Suprapubic skin (tissue), 4 donors: ENCODE data around the gene ICAM4. TPM values are rescaled to one million over a fixed set of nuclear protein-coding genes. Genes with fewer than 3 reads are reported as not detected.

Experiments
- DNase-seq, 2 donors: peaks; one replicate each; pipeline ENCODE4 v3.0.0-alpha.2; 2019; ENCODE audit warnings: low spot score in 2 of 2
- H3K27ac ChIP-seq: fragments of 200-600 bp; sonication (generic); one replicate; pipeline ENCODE4 v1.5.1; 2019
- H3K27me3 ChIP-seq: fragments of 200-600 bp; sonication (generic); one replicate; pipeline ENCODE4 v1.5.1; 2019
- H3K36me3 ChIP-seq: fragments of 200-600 bp; sonication (generic); one replicate; pipeline ENCODE4 v1.5.1; 2019
- H3K4me1 ChIP-seq: fragments of 200-600 bp; sonication (generic); one replicate; pipeline ENCODE4 v1.5.1; 2019
- H3K4me3 ChIP-seq: fragments of 200-600 bp; sonication (generic); one replicate; pipeline ENCODE4 v1.5.1; 2019; ENCODE audit warnings: mild to moderate bottlenecking
- H3K9me3 ChIP-seq: fragments of 200-600 bp; sonication (generic); one replicate; pipeline ENCODE4 v1.5.1; 2019
- EP300 ChIP-seq: sonication (generic); formaldehyde crosslinking; IDR thresholded peaks from one replicate; pipeline ENCODE4 v1.6.1; 2017; ENCODE audit warnings: antibody characterized with exemption
- POLR2A ChIP-seq, 2 donors: fragments of 450-650 bp; IDR thresholded peaks; one replicate each; pipeline ENCODE4 v1.6.1; 2017; ENCODE audit warnings: antibody characterized with exemption in 2 of 2, mild to moderate bottlenecking in 2 of 2, moderate library complexity in 2 of 2
- POLR2AphosphoS5 ChIP-seq, 3 donors: sonication (generic); formaldehyde crosslinking; IDR thresholded peaks; one replicate each; pipeline ENCODE4 v1.6.1; 2017; ENCODE audit warnings: antibody characterized with exemption in 3 of 3
- WGBS: methylation state at CpG from one replicate; pipeline ENCODE4 v1.1.5; 2018; 5-methylcytosine and 5-hydroxymethylcytosine counted together
- total RNA-seq, 4 donors: library from RNA; depleted of rRNA; stranded (reverse); fragments of >200 nt; gene quantifications; one replicate each; pipeline ENCODE4 v1.1.0, GENCODE V29; 2016
- TF ChIP-seq, protein P1 (sequence below), 2 donors: fragments of 200-600 bp in 1 of 2; fragments of 450-650 bp in 1 of 2; sonication (generic) in 1 of 2; IDR thresholded peaks; one replicate each; pipeline ENCODE4 v1.5.1; 2016 to 2019; ENCODE audit warnings: antibody characterized with exemption in 2 of 2, mild to moderate bottlenecking in 1 of 2, moderate library complexity in 1 of 2

The ICAM4 gene
- total RNA-seq, 4 donors from 2014 or later = not detected

DNA sequence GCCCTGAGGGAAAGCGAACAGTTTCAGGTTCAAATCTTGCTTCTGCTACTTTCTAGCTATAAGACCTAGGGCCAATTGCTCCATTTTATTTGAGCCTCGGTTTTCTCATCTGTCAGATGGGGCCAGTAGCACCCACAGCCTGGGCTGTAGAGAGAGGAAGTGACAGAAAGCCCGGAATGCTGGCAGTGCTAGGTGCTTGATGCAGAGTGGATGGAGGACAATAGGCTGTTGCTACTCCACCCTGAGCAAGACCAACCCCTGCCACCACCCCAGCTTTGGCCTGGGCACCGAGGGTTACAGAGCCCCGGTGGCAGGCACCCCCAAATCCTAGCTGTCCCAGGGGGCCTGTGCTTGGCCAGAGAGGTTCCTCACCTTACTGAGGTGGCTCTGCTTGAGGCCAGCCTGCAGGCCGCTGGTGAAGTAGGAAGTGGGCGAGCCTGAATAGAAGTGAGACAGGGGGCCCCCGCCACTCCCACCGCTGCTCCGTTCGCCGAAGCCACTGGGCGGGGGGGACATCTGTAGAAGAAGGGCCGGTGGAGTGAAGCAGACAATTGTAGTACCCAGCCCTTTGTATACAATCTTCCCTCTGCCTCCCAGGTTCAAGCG is 31.2 kb downstream of the ICAM4 start:
- Histone ChIP-seq H3K9me3 (no peaks in the 10 kb centered on the region), H3K27me3 (no peaks in the 10 kb centered on the region), H3K4me3 (no peak overlapping the region), H3K36me3 (peaks cover 61% of the 10 kb centered on the region), H3K4me1 (peaks cover 15% of the 10 kb centered on the region), H3K27ac (no peak overlapping the region)
- WGBS = 89% methylated on average over 6 of the region's 15 CpGs
- TF ChIP-seq POLR2A (IDR thresholded peaks at IDR 0.05) = no peak
- TF ChIP-seq POLR2AphosphoS5 (IDR thresholded peaks at IDR 0.05) = no peak
- TF ChIP-seq, protein P1, sequence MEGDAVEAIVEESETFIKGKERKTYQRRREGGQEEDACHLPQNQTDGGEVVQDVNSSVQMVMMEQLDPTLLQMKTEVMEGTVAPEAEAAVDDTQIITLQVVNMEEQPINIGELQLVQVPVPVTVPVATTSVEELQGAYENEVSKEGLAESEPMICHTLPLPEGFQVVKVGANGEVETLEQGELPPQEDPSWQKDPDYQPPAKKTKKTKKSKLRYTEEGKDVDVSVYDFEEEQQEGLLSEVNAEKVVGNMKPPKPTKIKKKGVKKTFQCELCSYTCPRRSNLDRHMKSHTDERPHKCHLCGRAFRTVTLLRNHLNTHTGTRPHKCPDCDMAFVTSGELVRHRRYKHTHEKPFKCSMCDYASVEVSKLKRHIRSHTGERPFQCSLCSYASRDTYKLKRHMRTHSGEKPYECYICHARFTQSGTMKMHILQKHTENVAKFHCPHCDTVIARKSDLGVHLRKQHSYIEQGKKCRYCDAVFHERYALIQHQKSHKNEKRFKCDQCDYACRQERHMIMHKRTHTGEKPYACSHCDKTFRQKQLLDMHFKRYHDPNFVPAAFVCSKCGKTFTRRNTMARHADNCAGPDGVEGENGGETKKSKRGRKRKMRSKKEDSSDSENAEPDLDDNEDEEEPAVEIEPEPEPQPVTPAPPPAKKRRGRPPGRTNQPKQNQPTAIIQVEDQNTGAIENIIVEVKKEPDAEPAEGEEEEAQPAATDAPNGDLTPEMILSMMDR (IDR thresholded peaks at IDR 0.05) = no peak
- TF ChIP-seq EP300 = no peak
- DNase-seq = no peak

DNA sequence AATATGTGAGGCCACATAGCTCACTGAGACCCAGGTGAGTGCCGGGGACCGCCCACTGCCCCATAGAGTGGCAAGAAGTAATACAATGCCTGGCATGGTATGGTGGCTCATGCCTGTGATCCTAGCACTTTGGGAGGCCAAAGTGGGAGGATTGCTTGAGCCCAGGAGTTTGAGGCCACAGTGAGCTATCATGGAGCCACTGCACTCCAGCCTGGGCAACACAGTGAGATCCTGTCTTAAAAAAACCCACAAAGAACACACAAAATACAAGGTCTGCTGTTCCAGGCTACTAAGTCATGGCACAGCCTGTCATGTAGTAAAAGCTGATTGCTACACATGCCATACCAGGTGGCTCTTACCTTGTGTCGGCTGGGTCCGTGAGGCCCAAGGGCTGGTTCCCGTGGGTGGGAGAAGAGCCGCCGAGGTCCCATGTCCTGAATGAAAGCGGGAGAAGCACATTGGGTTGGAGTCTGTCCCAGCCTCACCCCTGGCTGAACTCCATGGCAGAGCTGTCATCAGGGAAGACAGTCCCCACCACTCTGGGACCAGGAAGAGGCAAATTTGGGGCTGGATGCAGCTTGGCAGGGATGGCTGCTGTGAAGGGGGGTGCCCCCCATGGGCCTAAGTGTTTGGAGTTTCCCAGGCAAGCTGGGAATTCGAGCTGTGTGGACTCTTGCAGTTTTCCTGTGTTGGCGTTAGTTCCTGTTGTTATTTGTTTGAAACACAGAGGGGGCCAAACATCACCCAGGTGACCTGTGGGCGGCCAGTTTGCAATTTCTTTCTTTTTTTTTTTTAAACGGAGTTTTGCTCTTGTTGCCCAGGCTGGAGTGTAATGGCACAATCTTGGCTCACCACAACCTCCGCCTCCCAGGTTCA is 32.3 kb downstream of the ICAM4 start:
- TF ChIP-seq POLR2AphosphoS5 (IDR thresholded peaks at IDR 0.05) = no peak
- TF ChIP-seq POLR2A (IDR thresholded peaks at IDR 0.05) = no peak
- no peak for TF ChIP-seq EP300
- TF ChIP-seq, protein P1 (IDR thresholded peaks at IDR 0.05) = no peak
- WGBS = 92% methylated on average over 13 of the region's 13 CpGs
- no peak for DNase-seq
- no peak overlapping the region for H3K4me3 ChIP-seq
- H3K9me3 ChIP-seq = no peaks in the 10 kb centered on the region
- peaks cover 72% of the 10 kb centered on the region for H3K36me3 ChIP-seq
- peaks cover 15% of the 10 kb centered on the region for H3K4me1 ChIP-seq
- no peaks in the 10 kb centered on the region for H3K27me3 ChIP-seq
- H3K27ac ChIP-seq = no peak overlapping the region

DNA sequence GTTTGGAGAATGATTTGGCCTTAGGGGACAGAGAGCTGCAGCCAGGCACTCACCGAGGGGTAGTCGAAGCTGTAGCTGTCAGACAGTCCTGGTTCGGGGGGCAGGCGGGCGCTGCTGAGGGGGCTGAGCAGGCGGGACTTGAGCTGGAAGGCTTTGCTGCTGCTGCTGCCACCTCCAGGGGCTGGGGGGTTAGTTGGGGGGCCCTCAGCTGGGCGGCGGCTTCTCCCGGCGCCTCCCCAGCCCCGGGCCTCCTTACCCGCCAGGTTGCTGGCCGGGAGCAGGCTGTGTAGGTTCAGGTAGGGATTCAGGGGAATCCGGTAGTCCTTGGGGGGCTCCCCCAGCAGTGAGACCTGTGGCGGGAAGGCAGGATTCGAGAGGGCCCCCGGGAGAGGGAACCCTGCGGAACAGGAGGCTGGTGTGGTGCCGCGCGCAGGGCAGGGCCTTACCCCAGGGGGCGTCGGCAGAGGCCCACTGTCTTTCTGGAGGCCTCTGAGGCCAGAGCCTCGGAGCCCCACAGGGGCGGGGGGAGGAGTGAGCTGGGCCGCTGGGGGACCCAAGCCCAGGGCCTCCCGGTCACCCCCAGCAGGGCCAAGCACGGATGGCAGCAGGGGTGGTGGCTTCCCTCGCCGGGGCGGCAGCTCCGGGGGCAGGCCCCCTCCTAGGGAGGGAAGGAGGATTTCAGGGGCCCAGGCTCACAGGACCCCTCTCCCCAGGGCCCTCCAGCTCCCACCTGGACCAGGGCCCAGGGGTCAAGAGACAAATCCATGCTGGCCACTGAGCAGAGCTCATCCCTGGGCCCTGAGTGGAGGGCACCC is 34.1 kb downstream of the ICAM4 start:
- H3K27ac ChIP-seq = no peak overlapping the region
- peaks cover 5% of the 10 kb centered on the region for H3K4me1 ChIP-seq
- DNase-seq = no peak
- TF ChIP-seq EP300 (no peak), POLR2AphosphoS5 (IDR thresholded peaks at IDR 0.05) (no peak), POLR2A (IDR thresholded peaks at IDR 0.05) (no peak)
- TF ChIP-seq, protein P1 (IDR thresholded peaks at IDR 0.05) = no peak
- H3K27me3 ChIP-seq = no peaks in the 10 kb centered on the region
- peaks cover 90% of the 10 kb centered on the region for H3K36me3 ChIP-seq
- no peaks in the 10 kb centered on the region for H3K9me3 ChIP-seq
- 90% methylated on average over 11 of the region's 32 CpGs for WGBS
- H3K4me3 ChIP-seq = no peak overlapping the region

DNA sequence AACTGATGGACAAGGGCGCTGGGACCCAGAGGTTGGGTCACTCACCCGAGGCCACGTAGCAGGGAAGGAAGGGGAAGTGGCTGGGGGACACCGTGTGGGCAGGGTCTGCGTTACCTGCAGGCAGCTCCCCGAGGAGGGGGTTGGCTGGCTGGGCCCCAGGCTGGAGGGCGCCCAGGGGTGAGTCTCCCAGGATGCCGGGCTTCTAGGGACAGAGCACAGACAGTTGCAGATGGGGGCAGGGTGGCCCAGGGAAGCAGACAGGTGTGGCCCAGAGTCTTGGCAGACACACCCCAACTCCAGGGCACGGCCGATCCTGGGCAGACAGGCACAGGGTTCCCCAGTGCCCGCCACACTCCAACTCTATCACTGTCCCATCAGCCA is 34.7 kb downstream of the ICAM4 start:
- no peaks in the 10 kb centered on the region for H3K9me3 ChIP-seq
- H3K4me1 ChIP-seq = no peaks in the 10 kb centered on the region
- peaks cover 96% of the 10 kb centered on the region for H3K36me3 ChIP-seq
- H3K27ac ChIP-seq = no peak overlapping the region
- DNase-seq = no peak
- H3K4me3 ChIP-seq = no peak overlapping the region
- no peak for TF ChIP-seq POLR2AphosphoS5 (IDR thresholded peaks at IDR 0.05)
- no peak for TF ChIP-seq POLR2A (IDR thresholded peaks at IDR 0.05)
- TF ChIP-seq, protein P1 (IDR thresholded peaks at IDR 0.05) = no peak
- TF ChIP-seq EP300 = no peak
- H3K27me3 ChIP-seq = no peaks in the 10 kb centered on the region
- 88% methylated on average over 10 of the region's 11 CpGs for WGBS
